Panc1 (cell line): ENCODE results near the gene SPIN2A. TPM values are rescaled to one million over a fixed set of nuclear protein-coding genes. Genes with fewer than 3 reads are reported as not detected.
"Not testable (repeated sequence)": the region's sequence is repeated elsewhere in the genome, so short reads cannot be mapped to it uniquely, and the experiment has no call there.

ENCODE experiments used
- ATAC-seq: fragments of 200-7000 bp; cut with Tn5 transposase; 2 replicates; pipeline ENCODE4 v1.9.1; 2020; ENCODE audit warnings: mild to moderate bottlenecking, moderate library complexity
- BruUV-seq: library from RNA; stranded (reverse); fragments of 400-500 nt; replicated peaks from 2 replicates; lab custom pipeline; 2021; lab: Mats Ljungman, UMichigan
- CTCF ChIA-PET: fragments of 300-600 bp; sonication (Branson Sonifier 250); formaldehyde crosslinking; loops from one replicate; lab custom pipeline; 2022; ENCODE audit warnings: antibody characterized with exemption; lab: Charles Lee
- POLR2A ChIA-PET: fragments of 300-600 bp; sonication (Branson Sonifier 250); formaldehyde crosslinking; loops from one replicate; lab custom pipeline; 2022; ENCODE audit warnings: antibody characterized with exemption; lab: Charles Lee
- DNase-seq: peaks from one replicate; pipeline ENCODE4 v3.0.0-alpha.2; 2010; ENCODE audit warnings: low read depth, low spot score
- H3K27ac ChIP-seq: 2 replicates; pipeline ENCODE4 v1.5.1; 2011; ENCODE audit warnings: mild to moderate bottlenecking, low read length, inconsistent platforms
- H3K27me3 ChIP-seq: fragments of 200-500 bp; sonication (Bioruptor generic); 2 replicates; pipeline ENCODE4 v1.6.0; 2014; ENCODE audit warnings: low read length, inconsistent platforms; ENCODE audit not compliant: control insufficient read depth, insufficient read depth
- H3K36me3 ChIP-seq: fragments of 200-500 bp; sonication (Bioruptor generic); 2 replicates; pipeline ENCODE4 v1.5.1; 2014; ENCODE audit warnings: inconsistent platforms, mild to moderate bottlenecking, low read length, moderate library complexity; ENCODE audit not compliant: control insufficient read depth, insufficient read depth
- H3K4me1 ChIP-seq: 2 replicates; pipeline ENCODE4 v1.5.1; 2011; ENCODE audit warnings: inconsistent platforms, mild to moderate bottlenecking, low read length, moderate library complexity; ENCODE audit not compliant: control insufficient read depth, insufficient read depth
- H3K4me3 ChIP-seq, 2 experiments: 2 replicates each; pipeline ENCODE4 v1.5.1; 2011 to 2012; ENCODE audit warnings: low read depth in 2 of 2, low read length in 2 of 2, mild to moderate bottlenecking in 2 of 2, inconsistent platforms in 1 of 2, moderate library complexity in 1 of 2
- H3K9me3 ChIP-seq: fragments of 200-500 bp; sonication (Bioruptor generic); 2 replicates; pipeline ENCODE4 v1.5.1; 2014; ENCODE audit warnings: low read depth, mild to moderate bottlenecking, inconsistent platforms, low read length, moderate library complexity; ENCODE audit not compliant: control insufficient read depth, insufficient read depth
- CTCF ChIP-seq: fragments of 450-650 bp; IDR thresholded peaks from 2 replicates; pipeline ENCODE4 v1.5.1; 2017; ENCODE audit warnings: mild to moderate bottlenecking
- POLR2AphosphoS5 ChIP-seq: IDR thresholded peaks from 2 replicates; pipeline ENCODE4 v1.6.1; 2012; ENCODE audit warnings: mild to moderate bottlenecking, low read depth, low read length, moderate library complexity
- REST ChIP-seq, 2 experiments: IDR thresholded peaks; 2 replicates each; pipeline ENCODE4 v1.6.1; 2011 to 2012; ENCODE audit warnings: low read depth in 2 of 2, control low read depth in 1 of 2, low read length in 1 of 2, mild to moderate bottlenecking in 1 of 2, moderate library complexity in 1 of 2; ENCODE audit not compliant: insufficient read depth in 1 of 2
- SIN3A ChIP-seq: IDR thresholded peaks from 2 replicates; pipeline ENCODE4 v1.6.1; 2012; ENCODE audit warnings: low read depth, mild to moderate bottlenecking, low read length, moderate library complexity, borderline replicate concordance; ENCODE audit not compliant: insufficient read depth
- TCF7L2 ChIP-seq: IDR thresholded peaks from 2 replicates; pipeline ENCODE4 v1.6.1; 2011; ENCODE audit warnings: mild to moderate bottlenecking, low read depth, low read length, inconsistent platforms
- in situ Hi-C: cut with HindIII; loops from 2 replicates; pipeline ENCODE4 v1.10.0; 2016; ENCODE audit warnings: low sequenced_read_pairs, low pct_unique_long_range_greater_than_20kb
- intact Hi-C: fragments of 100-400 bp; cut with micrococcal nuclease; formaldehyde crosslinking; loops from one replicate; pipeline ENCODE4 v1.10.0; 2022; ENCODE audit not compliant: unreplicated experiment
- total RNA-seq: library from RNA; stranded (reverse); gene quantifications from one replicate; pipeline ENCODE4 v1.2.1, GENCODE V29; 2021; ENCODE audit not compliant: unreplicated experiment

SPIN2A gene
- total RNA-seq, 1 experiment from 2014 or later: 1.3 TPM

- H3K27ac ChIP-seq: no peak overlapping the region
- ChIA-PET CTCF (no interaction called here), POLR2A (no interaction called here)
- DNase-seq: no peak
- no peaks in the 10 kb centered on the region for H3K27me3 ChIP-seq
- no peaks in the 10 kb centered on the region for H3K4me1 ChIP-seq
- no peak overlapping the region for H3K4me3 ChIP-seq
- no peaks in the 10 kb centered on the region for H3K9me3 ChIP-seq
- H3K36me3 ChIP-seq: no peaks in the 10 kb centered on the region
- in situ Hi-C loops: no loop called here
- intact Hi-C loops: no loop called here
- no peak for ATAC-seq
- BruUV-seq: no TSS peak
- TF ChIP-seq CTCF (no peak), REST (IDR thresholded peaks at IDR 0.05; ENCODE audit: insufficient read depth in 1 of 2, low read depth in 2 of 2, low read length in 1 of 2) (no peak), POLR2AphosphoS5 (no peak), SIN3A (no peak), TCF7L2 (no peak)
Observed at GRCh38 chrX:57103489-57103888, 33.7 kb downstream of the SPIN2A start.

GRCh38 chrX:57102918-57103317, 34.3 kb downstream of the SPIN2A start:
- ATAC-seq, CTCF ChIA-PET, intact Hi-C loops, H3K27me3 ChIP-seq, H3K36me3 ChIP-seq, H3K4me1 ChIP-seq, H3K9me3 ChIP-seq, BruUV-seq, H3K4me3 ChIP-seq, H3K27ac ChIP-seq, in situ Hi-C loops, DNase-seq, POLR2A ChIA-PET: not testable (repeated sequence)

Other genes starting within 250 kb of the SPIN2A start
- 17.9 TPM for gene SPIN3, start 141.9 kb downstream of the SPIN2A start, total RNA-seq
- 8.3 TPM for gene SPIN2B, start 15.8 kb downstream of the SPIN2A start, total RNA-seq
- 0.10 TPM for gene FAAH2, start 149.3 kb upstream of the SPIN2A start, total RNA-seq